IMR-90 (cell line): Measurements from ENCODE around the gene GABRB3. TPM values are rescaled to one million over a fixed set of nuclear protein-coding genes. Genes with fewer than 3 reads are reported as not detected.

Source experiments
- ATAC-seq: fragments of 200-7000 bp; cut with Tn5 transposase; 2 replicates; pipeline ENCODE4 v1.9.1; 2020; ENCODE audit warnings: low read depth, mild to moderate bottlenecking, moderate library complexity
- BruUV-seq: library from RNA; stranded (reverse); fragments of 400-500 nt; replicated peaks from 2 replicates; lab custom pipeline; 2021; lab: Mats Ljungman, UMichigan
- CTCF ChIA-PET: fragments of 300-600 bp; formaldehyde crosslinking; extraction: SDS; loops from one replicate; lab custom pipeline; 2021; ENCODE audit warnings: antibody characterized with exemption; lab: Yijun Ruan, JAX
- POLR2A ChIA-PET: fragments of 300-600 bp; sonication (Branson Sonifier 250); formaldehyde crosslinking; loops from one replicate; lab custom pipeline; 2022; ENCODE audit warnings: antibody characterized with exemption; ENCODE audit not compliant: unreplicated experiment; lab: Charles Lee
- DNase-seq: peaks from one replicate; pipeline ENCODE4 v3.0.0; 2013
- H2AFZ ChIP-seq: replicated peaks from 2 replicates; pipeline ENCODE3; 2013; ENCODE audit warnings: low read length, mild to moderate bottlenecking; ENCODE audit not compliant: poor library complexity
- H2AK5ac ChIP-seq: 2 replicates; pipeline ENCODE4 v1.6.1; 2013; ENCODE audit warnings: low read depth, low read length, inconsistent platforms
- H2AK9ac ChIP-seq: replicated peaks from 2 replicates; pipeline ENCODE3; 2013; ENCODE audit warnings: mild to moderate bottlenecking, low read depth, low read length, moderate library complexity; ENCODE audit not compliant: poor library complexity
- H2BK120ac ChIP-seq: 2 replicates; pipeline ENCODE4 v1.6.1; 2013; ENCODE audit warnings: low read depth, low read length, inconsistent platforms
- H2BK15ac ChIP-seq: 3 replicates; pipeline ENCODE4 v1.6.1; 2013; ENCODE audit warnings: low read depth, low read length, inconsistent platforms
- H2BK20ac ChIP-seq: 2 replicates; pipeline ENCODE4 v1.6.1; 2013; ENCODE audit warnings: low read depth, mild to moderate bottlenecking, inconsistent platforms, low read length, moderate library complexity
- H2BK5ac ChIP-seq: 2 replicates; pipeline ENCODE4 v1.6.1; 2013; ENCODE audit warnings: mild to moderate bottlenecking, low read depth, low read length, inconsistent platforms; ENCODE audit not compliant: poor library complexity, severe bottlenecking
- H3K14ac ChIP-seq: replicated peaks from 2 replicates; pipeline ENCODE4 v1.6.1; 2013; ENCODE audit warnings: low read depth, low read length, inconsistent platforms
- H3K18ac ChIP-seq: 2 replicates; pipeline ENCODE4 v1.6.1; 2013; ENCODE audit warnings: low read depth, low read length, control low read depth
- H3K23ac ChIP-seq: 2 replicates; pipeline ENCODE4 v1.6.1; 2013; ENCODE audit warnings: low read depth, low read length, inconsistent platforms
- H3K27ac ChIP-seq: 2 replicates; pipeline ENCODE4 v1.5.1; 2013; ENCODE audit warnings: mild to moderate bottlenecking, control low read depth, low read length; ENCODE audit not compliant: insufficient read depth
- H3K27me3 ChIP-seq: 2 replicates; pipeline ENCODE4 v1.6.1; 2013; ENCODE audit warnings: low read length; ENCODE audit not compliant: control insufficient read depth, insufficient read depth
- H3K36me3 ChIP-seq: 2 replicates; pipeline ENCODE4 v1.6.1; 2013; ENCODE audit warnings: low read length, mixed read lengths; ENCODE audit not compliant: control insufficient read depth, insufficient read depth
- H3K4ac ChIP-seq: 2 replicates; pipeline ENCODE4 v1.6.1; 2013; ENCODE audit warnings: low read depth, low read length, inconsistent platforms
- H3K4me1 ChIP-seq: 2 replicates; pipeline ENCODE4 v1.6.1; 2013; ENCODE audit warnings: low read length, mixed read lengths; ENCODE audit not compliant: control insufficient read depth, insufficient read depth
- H3K4me2 ChIP-seq: 2 replicates; pipeline ENCODE4 v1.6.1; 2013; ENCODE audit warnings: low read depth, mild to moderate bottlenecking, control low read depth, low read length, moderate library complexity
- H3K4me3 ChIP-seq: 2 replicates; pipeline ENCODE4 v1.5.1; 2013; ENCODE audit warnings: low read depth, mild to moderate bottlenecking, control low read depth, low read length, moderate library complexity; ENCODE audit not compliant: insufficient read depth
- H3K56ac ChIP-seq: 2 replicates; pipeline ENCODE4 v1.6.1; 2013; ENCODE audit warnings: low read length, inconsistent platforms; ENCODE audit not compliant: insufficient read depth; ENCODE audit errors: extremely low read depth
- H3K79me1 ChIP-seq, 2 experiments: 2 replicates each; pipeline ENCODE4 v1.6.1; 2013; ENCODE audit warnings: low read length in 2 of 2, inconsistent platforms in 1 of 2, low read depth in 1 of 2
- H3K9ac ChIP-seq: 2 replicates; pipeline ENCODE4 v1.6.1; 2013; ENCODE audit warnings: low read depth, low read length, control low read depth
- H3K9me1 ChIP-seq: 2 replicates; pipeline ENCODE4 v1.6.1; 2013; ENCODE audit warnings: low read length, inconsistent platforms; ENCODE audit not compliant: insufficient read depth
- H3K9me3 ChIP-seq: 2 replicates; pipeline ENCODE4 v1.6.1; 2013; ENCODE audit warnings: low read length; ENCODE audit not compliant: control insufficient read depth, insufficient read depth
- H4K20me1 ChIP-seq: 2 replicates; pipeline ENCODE4 v1.6.1; 2013; ENCODE audit warnings: low read length, inconsistent platforms; ENCODE audit not compliant: insufficient read depth
- H4K5ac ChIP-seq: 2 replicates; pipeline ENCODE4 v1.6.1; 2013; ENCODE audit warnings: mild to moderate bottlenecking, low read depth, low read length, control low read depth
- H4K8ac ChIP-seq, 2 experiments: 2 replicates each; pipeline ENCODE4 v1.6.1; 2013; ENCODE audit warnings: low read depth in 2 of 2, low read length in 2 of 2, control low read depth in 1 of 2, inconsistent platforms in 1 of 2
- H4K91ac ChIP-seq: 2 replicates; pipeline ENCODE4 v1.6.1; 2013; ENCODE audit warnings: low read depth, low read length, inconsistent platforms; ENCODE audit not compliant: insufficient read depth
- MXI1 ChIP-seq: IDR thresholded peaks from 2 replicates; pipeline ENCODE4 v1.6.1; 2012; ENCODE audit warnings: low read depth, mild to moderate bottlenecking, low read length, moderate library complexity, borderline replicate concordance
- POLR2A ChIP-seq: IDR thresholded peaks from 2 replicates; pipeline ENCODE4 v1.6.1; 2012; ENCODE audit warnings: mild to moderate bottlenecking, low read depth, low read length
- WGBS, 2 experiments: methylation state at CpG; one replicate each; pipeline versions ENCODE4 v1.1.5 to v1.1.7; 2013; ENCODE audit warnings: missing lambda C conversion rate in 2 of 2; ENCODE audit not compliant: insufficient read length in 1 of 2; ENCODE audit errors: extremely low coverage in 2 of 2; 5-methylcytosine and 5-hydroxymethylcytosine counted together
- dilution Hi-C: fragments of 300-500 bp; cut with HindIII; formaldehyde crosslinking; loops from one replicate; pipeline ENCODE4 v1.14.3; 2018; ENCODE audit warnings: low sequenced_read_pairs; ENCODE audit not compliant: unreplicated experiment
- in situ Hi-C: fragments of 300-500 bp; cut with MboI; formaldehyde crosslinking; loops from 3 replicates; pipeline ENCODE4 v1.14.3; 2019; ENCODE audit warnings: low sequenced_read_pairs, inconsistent platforms, mixed read lengths
- intact Hi-C: fragments of 100-400 bp; cut with micrococcal nuclease; formaldehyde crosslinking; loops from 2 replicates; pipeline ENCODE4 v1.10.0; 2022
- polyA plus RNA-seq, 3 experiments: library from polyadenylated mRNA; depleted of rRNA; stranded (reverse); fragments of >200 nt; gene quantifications; 2 replicates each; pipeline ENCODE4 v1.2.3, GENCODE V29; 2012; ENCODE audit warnings: low replicate concordance in 1 of 3
- total RNA-seq: library from RNA; depleted of rRNA; stranded (reverse); fragments of >200 nt; gene quantifications from 2 replicates; pipeline ENCODE4 v1.2.3, GENCODE V29; 2012
- TF ChIP-seq, protein P1 (sequence below): fragments of 150-350 bp; IDR thresholded peaks from 2 replicates; pipeline ENCODE4 v1.6.1; 2016; ENCODE audit warnings: low read depth, mild to moderate bottlenecking, low read length, moderate library complexity, borderline replicate concordance
- TF ChIP-seq, protein P2 (sequence below): conservative IDR thresholded peaks from 2 replicates; pipeline ENCODE4 v1.5.1; 2012; ENCODE audit warnings: mild to moderate bottlenecking, low read depth, low read length, improper control_type of control experiment
- TF ChIP-seq, protein P3 (sequence below): fragments of 150-350 bp; IDR thresholded peaks from 2 replicates; pipeline ENCODE4 v1.6.1; 2017; ENCODE audit warnings: mild to moderate bottlenecking, antibody characterized with exemption, low read length, low read depth

Gene GABRB3
- total and polyA plus RNA-seq, 2 of the 4 experiments (the other 2 are of a cell fraction): 0.36 to 0.54 TPM

DNA sequence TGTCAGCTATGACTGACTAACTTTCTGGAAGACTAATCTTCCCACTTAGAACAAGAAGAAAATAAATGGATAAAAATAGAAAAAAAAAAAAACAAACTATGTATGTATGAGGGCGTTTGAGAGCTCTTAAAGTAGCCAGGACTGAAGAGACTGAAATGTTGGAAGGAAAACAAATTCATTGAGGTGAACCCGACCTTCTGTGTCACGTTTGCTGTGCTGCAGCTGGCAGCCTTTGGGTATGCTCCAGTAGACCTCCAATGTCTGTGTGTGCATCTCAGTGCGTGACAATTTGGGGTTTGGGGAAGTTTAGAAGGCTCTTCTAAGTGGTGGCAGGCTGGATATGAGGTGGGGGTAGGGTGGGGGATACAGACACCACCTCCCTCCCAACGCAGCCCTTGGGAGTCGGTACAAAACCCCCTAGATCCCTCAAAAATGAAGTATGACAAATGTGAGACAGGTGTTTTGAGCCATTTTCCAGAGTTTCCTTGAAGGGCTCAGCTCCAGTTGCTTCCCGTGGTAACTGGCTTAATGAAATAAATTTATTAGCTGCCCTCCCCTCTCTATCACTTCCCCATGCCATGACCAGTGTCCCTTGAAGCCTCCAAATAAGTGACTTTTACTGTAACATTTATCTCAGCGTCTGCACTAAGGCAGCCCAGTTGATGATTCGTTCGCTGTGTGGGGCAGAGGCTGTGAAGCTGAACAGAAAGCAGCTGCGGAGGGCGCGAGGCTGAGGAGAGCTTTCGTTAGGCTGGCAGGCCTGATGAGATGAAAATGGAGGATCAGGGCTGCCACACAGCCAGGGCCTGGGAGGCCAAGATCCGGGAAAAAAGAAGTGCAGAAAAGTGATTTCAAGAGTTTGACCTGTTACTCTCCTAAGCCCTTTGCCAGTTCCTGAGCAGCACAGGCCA, 34.9 kb upstream of the GABRB3 start:
- ChIA-PET POLR2A (no interaction called here), CTCF (no interaction called here)
- ATAC-seq: no peak
- no peak overlapping the region for H2AK5ac ChIP-seq
- no peaks in the 10 kb centered on the region for H3K9me1 ChIP-seq
- in situ Hi-C loops (no loop called here), dilution Hi-C loops (no loop called here), intact Hi-C loops (no loop called here)
- no peak overlapping the region for H4K8ac ChIP-seq
- H3K23ac ChIP-seq: no peak overlapping the region
- no peak overlapping the region for H3K27ac ChIP-seq
- no peaks in the 10 kb centered on the region for H3K79me1 ChIP-seq
- H2BK20ac ChIP-seq: no peak overlapping the region
- no peak overlapping the region for H3K4me2 ChIP-seq
- no peak overlapping the region for H2AFZ ChIP-seq
- no peak for DNase-seq
- no peak overlapping the region for H2AK9ac ChIP-seq
- no peak overlapping the region for H3K14ac ChIP-seq
- H2BK120ac ChIP-seq: no peak overlapping the region
- no peak overlapping the region for H3K18ac ChIP-seq
- H2BK15ac ChIP-seq: no peak overlapping the region
- no peak overlapping the region for H3K4me3 ChIP-seq
- H3K56ac ChIP-seq: no peak overlapping the region
- no peak overlapping the region for H3K9ac ChIP-seq
- no peaks in the 10 kb centered on the region for H3K4me1 ChIP-seq
- TF ChIP-seq, protein P1, sequence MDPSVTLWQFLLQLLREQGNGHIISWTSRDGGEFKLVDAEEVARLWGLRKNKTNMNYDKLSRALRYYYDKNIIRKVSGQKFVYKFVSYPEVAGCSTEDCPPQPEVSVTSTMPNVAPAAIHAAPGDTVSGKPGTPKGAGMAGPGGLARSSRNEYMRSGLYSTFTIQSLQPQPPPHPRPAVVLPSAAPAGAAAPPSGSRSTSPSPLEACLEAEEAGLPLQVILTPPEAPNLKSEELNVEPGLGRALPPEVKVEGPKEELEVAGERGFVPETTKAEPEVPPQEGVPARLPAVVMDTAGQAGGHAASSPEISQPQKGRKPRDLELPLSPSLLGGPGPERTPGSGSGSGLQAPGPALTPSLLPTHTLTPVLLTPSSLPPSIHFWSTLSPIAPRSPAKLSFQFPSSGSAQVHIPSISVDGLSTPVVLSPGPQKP: no peak
- TF ChIP-seq POLR2A (no peak), MXI1 (no peak)
- TF ChIP-seq, protein P2, sequence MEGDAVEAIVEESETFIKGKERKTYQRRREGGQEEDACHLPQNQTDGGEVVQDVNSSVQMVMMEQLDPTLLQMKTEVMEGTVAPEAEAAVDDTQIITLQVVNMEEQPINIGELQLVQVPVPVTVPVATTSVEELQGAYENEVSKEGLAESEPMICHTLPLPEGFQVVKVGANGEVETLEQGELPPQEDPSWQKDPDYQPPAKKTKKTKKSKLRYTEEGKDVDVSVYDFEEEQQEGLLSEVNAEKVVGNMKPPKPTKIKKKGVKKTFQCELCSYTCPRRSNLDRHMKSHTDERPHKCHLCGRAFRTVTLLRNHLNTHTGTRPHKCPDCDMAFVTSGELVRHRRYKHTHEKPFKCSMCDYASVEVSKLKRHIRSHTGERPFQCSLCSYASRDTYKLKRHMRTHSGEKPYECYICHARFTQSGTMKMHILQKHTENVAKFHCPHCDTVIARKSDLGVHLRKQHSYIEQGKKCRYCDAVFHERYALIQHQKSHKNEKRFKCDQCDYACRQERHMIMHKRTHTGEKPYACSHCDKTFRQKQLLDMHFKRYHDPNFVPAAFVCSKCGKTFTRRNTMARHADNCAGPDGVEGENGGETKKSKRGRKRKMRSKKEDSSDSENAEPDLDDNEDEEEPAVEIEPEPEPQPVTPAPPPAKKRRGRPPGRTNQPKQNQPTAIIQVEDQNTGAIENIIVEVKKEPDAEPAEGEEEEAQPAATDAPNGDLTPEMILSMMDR: no peak
- TF ChIP-seq, protein P3, sequence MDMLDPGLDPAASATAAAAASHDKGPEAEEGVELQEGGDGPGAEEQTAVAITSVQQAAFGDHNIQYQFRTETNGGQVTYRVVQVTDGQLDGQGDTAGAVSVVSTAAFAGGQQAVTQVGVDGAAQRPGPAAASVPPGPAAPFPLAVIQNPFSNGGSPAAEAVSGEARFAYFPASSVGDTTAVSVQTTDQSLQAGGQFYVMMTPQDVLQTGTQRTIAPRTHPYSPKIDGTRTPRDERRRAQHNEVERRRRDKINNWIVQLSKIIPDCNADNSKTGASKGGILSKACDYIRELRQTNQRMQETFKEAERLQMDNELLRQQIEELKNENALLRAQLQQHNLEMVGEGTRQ: no peak
- no peak overlapping the region for H4K91ac ChIP-seq
- BruUV-seq: no TSS peak
- no peak overlapping the region for H2BK5ac ChIP-seq
- no peak overlapping the region for H4K5ac ChIP-seq
- peaks cover 15% of the 10 kb centered on the region for H3K9me3 ChIP-seq
- H3K27me3 ChIP-seq: no peaks in the 10 kb centered on the region
- H3K4ac ChIP-seq: no peak overlapping the region
- H3K36me3 ChIP-seq: no peaks in the 10 kb centered on the region
- no peaks in the 10 kb centered on the region for H4K20me1 ChIP-seq
- 56% methylated on average over 4 of the region's 15 CpGs; no CpG with 5 or more reads in 1 of the 2 experiments for WGBS, 2 experiments
